GM08714 (cell line): ENCODE results near the gene ACKR3.

ENCODE experiments used
- H3K4me3 ChIP-seq: fragments of 200-500 bp; sonication (Bioruptor generic); 2 replicates; pipeline ENCODE4 v1.5.1; 2014; ENCODE audit warnings: mild to moderate bottlenecking, low read length, inconsistent platforms
- ZNF274 ChIP-seq: IDR thresholded peaks from 2 replicates; pipeline ENCODE4 v1.6.1; 2012; ENCODE audit warnings: mild to moderate bottlenecking, low read depth, low read length

The ACKR3 gene

DNA sequence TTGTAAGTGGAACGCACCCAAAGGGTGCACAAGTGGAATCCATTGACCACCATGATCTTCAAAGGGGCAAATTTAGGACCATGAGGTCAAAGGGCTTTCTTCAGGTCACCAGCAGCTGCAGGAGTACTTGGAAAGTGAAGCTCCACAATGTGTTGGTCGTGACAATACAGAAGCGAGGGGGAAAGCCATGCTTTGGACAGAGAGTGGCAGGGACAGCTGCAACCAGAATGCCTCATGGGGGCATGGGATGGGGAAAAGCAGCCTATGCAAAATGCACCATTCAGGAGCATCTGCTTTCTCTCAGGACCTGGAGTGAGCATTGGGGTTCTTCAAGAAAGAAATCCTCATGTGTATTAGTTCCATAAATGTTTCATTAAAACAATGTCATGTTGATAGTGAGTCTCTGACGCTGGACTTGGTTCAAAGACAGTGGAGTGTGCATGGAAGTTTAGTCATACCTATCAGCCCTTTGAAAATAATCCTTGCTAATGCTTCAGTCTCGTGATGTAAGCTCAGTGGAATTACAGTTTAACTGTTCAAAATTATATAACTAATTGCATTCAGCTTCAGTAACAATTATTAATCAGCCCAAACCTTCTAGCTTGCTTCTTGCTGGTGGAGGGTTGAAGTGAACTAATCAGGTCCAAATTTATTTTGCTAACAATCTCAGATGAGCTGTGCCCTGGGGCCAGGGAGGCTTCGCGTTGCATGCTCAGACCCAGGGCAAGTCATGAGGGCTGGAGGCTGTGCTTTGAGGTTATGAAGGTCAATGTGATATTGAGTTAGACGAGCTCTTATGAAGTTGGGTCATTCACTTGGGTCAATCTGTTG lies 41.6 kb downstream of the ACKR3 start:
- TF ChIP-seq ZNF274 = no peak
- H3K4me3 ChIP-seq = no peak overlapping the region

DNA sequence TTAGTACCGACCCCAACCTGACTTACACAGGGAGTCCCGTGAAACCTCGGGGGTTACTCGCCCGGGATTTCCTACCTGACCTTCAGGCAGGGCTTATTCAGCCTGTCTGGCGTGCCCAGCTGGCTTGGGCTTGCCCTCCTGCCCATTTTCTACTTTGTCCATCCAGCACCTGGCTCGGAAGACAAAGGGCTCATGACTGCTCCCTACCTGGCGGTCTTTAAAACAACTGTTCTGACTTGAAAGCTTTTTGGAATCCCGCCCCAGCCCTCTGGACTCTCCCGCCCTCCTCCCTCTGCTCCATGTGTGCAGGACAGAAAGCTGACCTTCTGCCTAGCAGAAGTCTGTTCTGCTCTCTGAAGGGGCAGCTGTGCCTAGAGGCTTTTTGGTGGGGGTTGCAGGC lies 43.1 kb downstream of the ACKR3 start:
- no peak for TF ChIP-seq ZNF274
- H3K4me3 ChIP-seq = no peak overlapping the region

DNA sequence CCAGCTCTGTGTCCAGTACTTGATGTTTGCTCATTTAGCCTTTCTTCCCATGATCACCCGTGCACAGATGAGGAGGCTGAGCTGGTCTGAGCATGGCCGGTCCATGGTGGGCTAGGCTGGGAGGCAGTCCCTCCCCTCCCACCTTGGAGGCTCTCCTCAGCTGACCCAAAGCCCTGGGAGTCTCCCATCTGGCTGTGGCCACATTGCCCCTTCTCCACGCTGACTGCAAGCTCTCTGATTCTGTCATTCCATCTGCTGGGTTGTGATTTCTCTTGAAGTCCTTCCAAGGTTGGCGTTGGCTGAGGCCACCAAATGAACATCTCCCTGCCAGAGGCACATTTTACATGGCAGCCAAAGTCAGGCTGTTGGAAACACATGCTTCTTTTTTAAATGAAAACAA lies 44.0 kb downstream of the ACKR3 start:
- no peak for TF ChIP-seq ZNF274

DNA sequence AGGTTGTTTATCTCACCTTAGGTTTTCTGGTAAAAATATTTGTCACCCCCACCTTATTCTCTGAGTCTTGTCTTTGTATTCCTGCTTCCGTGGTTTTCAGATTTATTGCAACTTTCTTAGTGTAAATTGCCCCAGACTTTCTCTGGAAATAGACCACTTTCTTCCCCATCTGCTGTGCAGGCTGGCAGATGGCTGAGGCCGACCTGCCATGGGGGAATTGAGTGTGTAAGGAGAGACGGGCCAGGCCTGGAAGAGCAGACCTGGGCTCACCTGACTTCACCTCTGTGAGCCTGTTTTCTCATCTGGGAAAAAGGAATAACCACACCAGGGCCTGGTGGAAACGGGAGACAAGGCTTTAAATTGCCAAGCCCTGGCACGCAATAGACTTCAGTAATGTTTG lies 44.9 kb downstream of the ACKR3 start:
- H3K4me3 ChIP-seq = no peak overlapping the region
- TF ChIP-seq ZNF274 = no peak

More for the DNA sequence above, 44.0 kb downstream of the ACKR3 start:
- H3K4me3 ChIP-seq = no peak overlapping the region

DNA sequence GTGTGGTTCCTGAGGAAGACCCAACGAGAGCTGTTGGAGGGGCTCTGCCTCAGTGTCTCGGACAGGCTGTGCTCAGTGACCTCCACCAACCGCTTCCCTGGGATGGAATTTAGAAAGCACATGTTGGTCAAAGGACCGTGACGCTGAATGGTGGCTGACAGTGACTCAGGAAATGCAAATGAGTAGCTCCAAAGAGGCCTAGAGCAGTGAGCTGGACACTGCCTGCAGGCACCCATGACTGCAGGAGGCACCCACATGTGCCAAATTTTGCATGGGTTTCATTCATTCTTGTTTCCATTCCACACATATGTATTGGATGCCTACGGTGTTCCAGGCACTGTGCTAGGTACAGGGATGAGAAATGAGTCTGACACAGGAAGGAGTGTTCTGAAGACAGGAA lies 46.4 kb downstream of the ACKR3 start:
- TF ChIP-seq ZNF274 = no peak
- H3K4me3 ChIP-seq = no peak overlapping the region

DNA sequence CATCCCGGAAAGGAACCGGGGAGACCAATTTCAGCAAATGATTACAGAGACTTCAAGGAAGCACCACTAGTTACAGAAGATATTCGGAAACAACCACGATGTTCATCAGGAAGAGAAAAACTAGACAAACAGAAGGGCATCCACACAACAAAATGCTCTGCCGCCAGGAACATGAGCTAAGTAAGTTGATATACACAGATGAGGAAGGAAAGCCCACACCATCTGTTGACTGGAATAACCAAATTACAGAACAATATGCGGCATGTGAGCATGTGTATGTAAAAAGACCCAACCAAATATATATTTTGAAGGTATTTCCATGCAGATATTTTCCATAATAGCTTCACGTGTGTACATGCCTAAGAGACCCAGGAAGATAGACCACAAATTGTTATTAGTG lies 47.0 kb downstream of the ACKR3 start:
- no peak for TF ChIP-seq ZNF274

DNA sequence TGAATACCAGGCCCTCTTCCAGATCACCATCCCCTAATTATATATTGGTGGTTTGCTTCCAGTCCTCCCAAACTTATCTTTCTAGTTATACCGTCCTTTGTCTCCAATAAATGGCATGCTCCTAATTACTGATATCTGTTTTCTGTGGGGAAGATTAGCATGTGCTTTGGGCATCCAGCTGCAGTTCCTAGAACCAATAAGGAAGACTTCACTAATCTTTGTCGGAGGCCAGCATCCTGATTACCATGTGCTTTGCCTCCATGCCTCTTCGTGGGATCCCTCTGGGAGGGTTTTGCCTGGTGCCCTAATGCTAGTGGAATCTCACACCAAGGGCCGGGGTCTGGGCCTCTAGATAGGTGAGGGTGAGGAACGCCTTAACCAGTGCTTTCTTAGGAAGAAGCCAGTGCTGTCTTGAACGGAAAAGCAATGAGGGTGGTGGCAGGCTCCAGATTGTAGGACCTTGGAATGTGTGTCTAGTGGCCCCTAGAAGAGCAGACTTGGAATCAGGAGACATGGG lies 47.7 kb downstream of the ACKR3 start:
- TF ChIP-seq ZNF274 = no peak
- no peak overlapping the region for H3K4me3 ChIP-seq

More for the DNA sequence above, 47.0 kb downstream of the ACKR3 start:
- H3K4me3 ChIP-seq = no peak overlapping the region

DNA sequence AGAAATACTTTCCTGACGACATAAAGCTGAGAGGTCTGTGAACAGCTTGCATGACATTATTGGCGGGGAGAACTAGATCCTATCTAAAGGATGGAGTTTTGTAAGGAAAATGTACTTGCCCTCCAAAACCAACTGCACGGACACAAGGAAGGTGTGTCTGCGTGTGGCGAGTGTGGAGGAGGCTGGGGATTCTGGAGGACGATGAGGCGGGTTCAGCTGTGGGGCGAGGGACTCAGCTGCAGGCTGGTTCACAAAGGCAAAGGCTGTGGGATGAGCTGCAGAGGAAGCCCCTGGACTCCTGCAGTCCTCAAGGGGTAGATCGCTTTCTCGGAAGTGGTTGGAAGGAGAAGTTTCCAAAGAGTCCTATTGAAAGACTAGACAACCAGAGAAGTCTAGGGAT lies 48.2 kb downstream of the ACKR3 start:
- H3K4me3 ChIP-seq = no peak overlapping the region
- no peak for TF ChIP-seq ZNF274

DNA sequence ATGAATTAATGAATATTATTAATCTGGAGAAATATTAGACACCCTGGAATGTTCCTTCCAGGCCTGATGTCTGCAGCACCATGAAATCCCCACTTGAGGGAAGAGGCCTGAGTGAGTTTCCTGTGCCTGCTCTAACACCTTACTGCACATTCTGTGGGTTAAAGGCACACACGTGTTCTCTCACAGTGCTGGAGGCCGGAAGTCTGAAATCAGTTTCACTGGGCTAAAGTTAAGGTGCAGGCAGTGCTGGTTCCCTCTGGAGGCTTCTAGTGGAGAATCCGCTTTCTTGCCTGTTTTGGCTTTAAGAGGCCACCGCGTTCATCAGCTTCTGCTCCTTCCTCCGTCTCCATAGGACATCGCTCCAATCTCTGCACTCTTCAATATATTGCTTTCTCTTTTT lies 48.7 kb downstream of the ACKR3 start:
- no peak overlapping the region for H3K4me3 ChIP-seq
- no peak for TF ChIP-seq ZNF274

DNA sequence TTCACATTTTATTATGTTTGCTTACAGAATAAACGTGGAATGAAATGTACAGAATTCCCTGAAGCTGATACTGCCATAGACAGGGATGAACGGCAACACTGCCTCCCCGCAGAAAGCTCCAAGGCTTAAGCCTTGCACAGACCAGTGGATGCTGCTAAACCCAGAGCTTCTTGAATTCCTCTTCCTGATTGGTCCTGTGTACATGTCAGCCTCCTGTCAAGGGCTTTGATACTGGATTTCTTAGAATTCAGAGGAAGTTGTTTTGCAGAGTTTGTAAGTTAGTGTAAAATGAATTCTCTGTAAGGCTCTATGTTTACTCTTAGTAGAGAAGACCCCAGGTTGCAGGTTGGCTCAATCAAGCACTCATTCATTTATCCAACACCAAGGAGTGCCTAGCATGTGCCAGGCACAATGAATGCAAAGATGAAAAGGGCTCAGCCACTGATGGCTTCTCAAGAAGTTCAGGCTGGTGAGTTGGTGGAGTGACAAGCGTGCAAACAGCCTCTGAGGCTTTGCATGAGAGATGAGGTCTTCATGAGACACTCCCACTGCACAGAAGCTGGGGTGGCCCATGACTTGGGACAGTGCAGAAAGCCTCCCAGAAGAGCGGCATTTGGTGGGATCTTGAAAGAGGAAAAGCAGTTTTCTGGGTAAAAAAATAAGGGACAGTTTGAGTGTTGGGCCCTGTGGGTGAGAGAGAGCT lies 50.4 kb downstream of the ACKR3 start:
- H3K4me3 ChIP-seq = no peak overlapping the region
- no peak for TF ChIP-seq ZNF274

DNA sequence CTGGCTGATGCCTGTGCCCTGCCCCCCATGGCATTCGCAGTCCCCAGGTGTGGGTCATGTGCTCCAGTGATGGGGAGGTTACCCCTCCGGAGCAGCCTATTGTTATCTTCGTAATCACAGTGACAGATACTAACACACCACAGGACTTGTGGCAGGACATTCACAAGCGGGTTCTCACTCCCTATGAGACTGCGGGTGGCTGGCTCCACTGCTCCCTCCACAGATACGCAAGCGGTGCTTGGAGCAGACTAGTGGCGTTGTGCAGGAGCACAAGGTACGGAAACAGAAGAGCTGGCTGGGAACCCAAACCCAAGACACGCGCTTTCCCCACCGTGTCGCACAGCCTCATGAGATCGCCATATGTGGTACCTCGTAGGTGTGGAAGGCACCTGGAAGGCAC lies 52.2 kb downstream of the ACKR3 start:
- no peak for TF ChIP-seq ZNF274
- no peak overlapping the region for H3K4me3 ChIP-seq

DNA sequence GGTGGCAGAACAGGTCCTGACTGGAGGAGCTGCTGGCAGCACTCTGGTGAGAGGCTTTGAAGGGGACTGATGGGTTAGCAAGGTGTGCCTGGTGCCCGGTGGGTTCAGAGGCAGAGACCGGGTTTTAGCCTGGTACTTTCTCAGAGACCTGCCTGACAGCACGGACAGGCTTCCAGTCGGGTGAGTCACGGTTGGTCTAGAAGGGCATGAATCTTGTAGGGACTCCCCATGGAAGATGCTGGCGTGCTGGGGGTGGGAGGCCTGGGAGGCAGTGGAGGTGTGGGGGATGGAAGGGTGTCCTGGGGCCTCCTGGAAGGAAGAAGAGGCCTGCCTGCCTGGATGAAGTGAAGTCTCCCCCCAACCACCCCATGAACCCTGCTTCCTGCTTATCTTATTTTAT lies 52.6 kb downstream of the ACKR3 start:
- no peak overlapping the region for H3K4me3 ChIP-seq
- no peak for TF ChIP-seq ZNF274

DNA sequence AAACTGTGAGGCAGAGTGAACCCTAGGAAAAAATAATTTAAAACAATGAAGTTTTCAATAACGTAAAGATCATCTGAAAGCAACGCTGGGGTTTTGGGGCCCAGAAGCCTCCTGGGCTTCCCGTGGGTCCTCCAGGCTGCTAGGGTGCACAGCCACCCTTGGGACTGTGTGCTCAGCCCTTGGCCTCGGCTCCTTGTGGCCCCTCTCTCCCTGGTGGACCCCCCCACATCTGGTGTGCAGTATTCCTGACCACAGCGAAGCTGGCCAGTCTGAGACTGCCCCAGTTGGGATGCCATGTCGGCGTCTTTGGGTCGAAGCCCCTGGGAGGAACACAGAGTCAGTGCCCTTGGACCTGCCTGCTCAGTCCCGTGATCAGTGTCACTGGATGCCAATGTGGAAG lies 53.0 kb downstream of the ACKR3 start:
- TF ChIP-seq ZNF274 = no peak
- no peak overlapping the region for H3K4me3 ChIP-seq

DNA sequence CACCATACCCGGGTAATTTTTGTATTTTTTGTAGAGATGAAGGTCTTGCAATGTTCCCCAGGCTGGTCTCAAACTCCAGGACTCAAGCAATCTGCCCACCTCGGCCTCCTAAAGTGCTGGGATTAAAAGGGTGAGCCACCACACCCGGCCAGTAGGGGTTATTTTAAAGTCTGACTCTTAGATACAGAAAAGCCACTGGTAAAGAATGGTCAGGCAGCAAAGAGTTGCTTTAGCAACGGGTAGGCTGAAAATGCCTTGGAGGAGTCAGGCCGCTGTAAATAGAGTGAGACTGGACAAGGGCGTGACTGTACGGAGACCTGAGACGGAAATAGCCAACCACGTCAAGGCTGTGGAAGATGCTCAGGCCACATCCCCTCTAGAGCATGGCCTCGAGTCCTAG lies 54.2 kb downstream of the ACKR3 start:
- H3K4me3 ChIP-seq = no peak overlapping the region
- TF ChIP-seq ZNF274 = no peak

DNA sequence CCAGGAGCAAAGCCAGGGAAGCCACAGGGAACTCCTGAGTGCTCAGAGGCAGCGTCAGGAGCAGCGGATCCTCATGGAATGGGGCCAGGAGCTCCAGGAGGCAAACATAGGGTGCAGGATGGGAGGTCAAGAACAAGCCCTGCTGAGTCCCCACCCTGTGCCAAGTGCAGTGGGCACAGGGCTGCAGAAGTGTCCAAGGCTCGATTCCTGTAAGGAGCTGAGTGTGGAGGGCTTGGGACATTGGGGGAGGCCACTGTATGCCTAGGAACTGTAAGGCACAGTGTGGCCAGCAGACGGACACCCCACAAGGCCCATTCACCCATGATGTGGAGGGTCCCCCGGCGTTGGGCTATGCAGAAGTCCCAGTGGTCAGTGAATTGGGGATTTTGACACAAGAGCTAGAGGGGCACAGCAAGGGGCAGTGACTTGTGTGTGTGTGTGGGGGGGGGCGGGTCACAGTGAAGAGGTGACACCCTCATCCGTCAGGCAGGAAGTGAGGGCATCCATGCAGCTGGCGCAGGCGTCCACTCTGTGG lies 55.6 kb downstream of the ACKR3 start:
- no peak overlapping the region for H3K4me3 ChIP-seq
- no peak for TF ChIP-seq ZNF274
